Spleen (tissue), 11 donors: ENCODE data around the gene TIGAR. TPM values are rescaled to one million over a fixed set of nuclear protein-coding genes. Genes with fewer than 3 reads are reported as not detected.

Source experiments
- DNase-seq: peaks from one replicate; pipeline ENCODE4 v3.0.0-alpha.2; 2020
- H3K27ac ChIP-seq, 8 donors: fragments of 200-600 bp; sonication (generic) in 7 of 8; 1 replicate in 4 of 8; 2 replicates in 4 of 8; pipeline versions ENCODE4 v1.5.0 to v1.8.0; 2016 to 2021; ENCODE audit warnings: inconsistent platforms in 4 of 8, mild to moderate bottlenecking in 4 of 8, moderate library complexity in 1 of 8
- H3K27me3 ChIP-seq, 7 donors: fragments of 200-600 bp; sonication (generic) in 6 of 7; replicated peaks in 1 of 7; 1 replicate in 4 of 7; 2 replicates in 3 of 7; pipeline versions ENCODE4 v1.5.0 to v1.8.0; 2016 to 2021; ENCODE audit warnings: inconsistent platforms in 3 of 7, mild to moderate bottlenecking in 1 of 7
- H3K36me3 ChIP-seq, 6 donors: fragments of 200-600 bp; sonication (generic) in 5 of 6; 1 replicate in 4 of 6; 2 replicates in 2 of 6; pipeline versions ENCODE4 v1.5.0 to v1.8.0; 2016 to 2021; ENCODE audit warnings: inconsistent platforms in 2 of 6
- H3K4me1 ChIP-seq, 6 donors: fragments of 200-600 bp; sonication (generic) in 5 of 6; 1 replicate in 3 of 6; 2 replicates in 3 of 6; pipeline versions ENCODE4 v1.5.0 to v1.8.0; 2016 to 2021; ENCODE audit warnings: inconsistent platforms in 3 of 6
- H3K4me3 ChIP-seq, 8 donors: fragments of 200-600 bp; sonication (generic) in 7 of 8; 1 replicate in 4 of 8; 2 replicates in 4 of 8; pipeline versions ENCODE4 v1.5.0 to v1.8.0; 2016 to 2021; ENCODE audit warnings: inconsistent platforms in 4 of 8, mild to moderate bottlenecking in 4 of 8, moderate library complexity in 2 of 8
- H3K9me3 ChIP-seq, 8 donors: fragments of 200-600 bp; sonication (generic) in 7 of 8; 1 replicate in 4 of 8; 2 replicates in 4 of 8; pipeline versions ENCODE4 v1.5.0 to v1.8.0; 2016 to 2021; ENCODE audit warnings: inconsistent platforms in 4 of 8
- POLR2A ChIP-seq, 3 donors: fragments of 450-650 bp; IDR thresholded peaks; one replicate each; pipeline ENCODE4 v1.5.1; 2017; ENCODE audit warnings: antibody characterized with exemption in 3 of 3, mild to moderate bottlenecking in 1 of 3
- POLR2AphosphoS5 ChIP-seq, 3 donors: sonication (generic); formaldehyde crosslinking; IDR thresholded peaks; one replicate each; pipeline ENCODE4 v1.5.1; 2017; ENCODE audit warnings: antibody characterized with exemption in 3 of 3
- WGBS, 5 donors: extraction: QIAGEN DNeasy Blood & Tissue Kit in 3 of 5; methylation state at CpG; one replicate each; pipeline versions ENCODE4 v1.1.5 to v1.1.7; 2013 to 2018; 5-methylcytosine and 5-hydroxymethylcytosine counted together
- intact Hi-C: fragments of 100-400 bp; cut with DNase I; formaldehyde crosslinking; loops from one replicate; pipeline ENCODE4 v1.15.0; 2023; ENCODE audit warnings: low total_unique reads
- polyA plus RNA-seq, 3 donors: library from polyadenylated mRNA; stranded (reverse); fragments of 200-250 nt; gene quantifications; one replicate each; pipeline ENCODE4 v1.2.1, GENCODE V29; 2013
- total RNA-seq, 7 donors: library from RNA; depleted of rRNA in 3 of 7; stranded (reverse); fragments of >200 nt in 3 of 7; fragmentation: NEBNext Ultra II Directional in 4 of 7; extraction: Animal tissue kit (Norgen Biotek cat#: 25700) in 4 of 7; gene quantifications; one replicate each; pipeline versions ENCODE4 v1.1.0 to v1.2.1, GENCODE V29; 2016 to 2021
- TF ChIP-seq, protein P1 (sequence below), 11 experiments: fragments of 200-600 bp in 7 of 11; fragments of 450-650 bp in 4 of 11; sonication (generic) in 4 of 11; IDR thresholded peaks in 8 of 11; conservative IDR thresholded peaks in 3 of 11; 1 replicate in 7 of 11; 2 replicates in 4 of 11; pipeline versions ENCODE4 v1.4.0 to v1.8.0; 2016 to 2021; ENCODE audit warnings: antibody characterized with exemption in 11 of 11, inconsistent platforms in 4 of 11, mild to moderate bottlenecking in 1 of 11
- donor health status: healthy with polysubstance abuse.
- donor health status: DM: no; HTN: no; CAD: no; lungs with moderate emphysema.
- donor health status: DM: no; HTN: no; CAD: no.
- donor health status: Bipolar disorder and iron deficiency.
- donor health status: healthy.
- donor health status: DM: no; HTN: no; CAD: no.
- donor health status: DM: yes; HTN: yes; CAD: no.

TIGAR gene
- total and polyA plus RNA-seq, 10 donors = 4.5 to 16.7 (median 11.5) TPM

DNA sequence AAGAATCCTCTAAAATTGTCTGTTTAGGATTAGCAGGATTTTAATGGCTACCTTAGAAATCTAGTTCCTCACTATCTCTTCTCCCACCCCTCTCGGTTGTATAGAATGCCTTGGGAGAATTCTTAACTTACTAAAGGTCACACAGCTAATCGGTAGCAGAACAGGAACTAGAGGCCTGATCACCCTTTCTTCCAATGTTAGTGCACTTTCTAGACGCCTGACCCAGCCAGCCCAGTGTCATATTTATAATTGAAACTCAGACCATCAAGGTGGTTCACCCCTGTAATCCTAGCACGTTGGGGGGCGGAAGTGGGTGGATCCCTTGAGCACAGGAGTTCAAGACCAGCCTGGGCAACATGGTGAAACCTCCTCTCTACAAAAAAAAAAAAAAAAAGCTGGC lies 1.7 kb downstream of the TIGAR start:
- no peaks in the 10 kb centered on the region for H3K9me3 ChIP-seq
- DNase-seq = no peak
- H3K27ac ChIP-seq = peak overlapping the region in 3 of 8 donors; percentile 16 to 93 (median 27)
- WGBS, 5 donors = 57 to 70% (median 67%) methylated on average over 5 of the region's 5 CpGs
- TF ChIP-seq POLR2AphosphoS5 (IDR thresholded peaks at IDR 0.05) (no peak), POLR2A (IDR thresholded peaks at IDR 0.05) (no peak)
- TF ChIP-seq, protein P1, sequence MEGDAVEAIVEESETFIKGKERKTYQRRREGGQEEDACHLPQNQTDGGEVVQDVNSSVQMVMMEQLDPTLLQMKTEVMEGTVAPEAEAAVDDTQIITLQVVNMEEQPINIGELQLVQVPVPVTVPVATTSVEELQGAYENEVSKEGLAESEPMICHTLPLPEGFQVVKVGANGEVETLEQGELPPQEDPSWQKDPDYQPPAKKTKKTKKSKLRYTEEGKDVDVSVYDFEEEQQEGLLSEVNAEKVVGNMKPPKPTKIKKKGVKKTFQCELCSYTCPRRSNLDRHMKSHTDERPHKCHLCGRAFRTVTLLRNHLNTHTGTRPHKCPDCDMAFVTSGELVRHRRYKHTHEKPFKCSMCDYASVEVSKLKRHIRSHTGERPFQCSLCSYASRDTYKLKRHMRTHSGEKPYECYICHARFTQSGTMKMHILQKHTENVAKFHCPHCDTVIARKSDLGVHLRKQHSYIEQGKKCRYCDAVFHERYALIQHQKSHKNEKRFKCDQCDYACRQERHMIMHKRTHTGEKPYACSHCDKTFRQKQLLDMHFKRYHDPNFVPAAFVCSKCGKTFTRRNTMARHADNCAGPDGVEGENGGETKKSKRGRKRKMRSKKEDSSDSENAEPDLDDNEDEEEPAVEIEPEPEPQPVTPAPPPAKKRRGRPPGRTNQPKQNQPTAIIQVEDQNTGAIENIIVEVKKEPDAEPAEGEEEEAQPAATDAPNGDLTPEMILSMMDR (IDR thresholded peaks at IDR 0.05 in 8 of 11, conservative IDR thresholded peaks at IDR 0.05 in 3 of 11) = no peak
- peaks cover 16 to 52% (median 32%) of the 10 kb centered on the region in 6 donors for H3K4me1 ChIP-seq
- intact Hi-C loops = no loop called here
- H3K36me3 ChIP-seq = peaks cover 0 to 20% (median 3%) of the 10 kb centered on the region in 6 donors
- H3K4me3 ChIP-seq = peak overlapping the region in 2 of 8 donors; percentile 78 to 93
- no peaks in the 10 kb centered on the region for H3K27me3 ChIP-seq

DNA sequence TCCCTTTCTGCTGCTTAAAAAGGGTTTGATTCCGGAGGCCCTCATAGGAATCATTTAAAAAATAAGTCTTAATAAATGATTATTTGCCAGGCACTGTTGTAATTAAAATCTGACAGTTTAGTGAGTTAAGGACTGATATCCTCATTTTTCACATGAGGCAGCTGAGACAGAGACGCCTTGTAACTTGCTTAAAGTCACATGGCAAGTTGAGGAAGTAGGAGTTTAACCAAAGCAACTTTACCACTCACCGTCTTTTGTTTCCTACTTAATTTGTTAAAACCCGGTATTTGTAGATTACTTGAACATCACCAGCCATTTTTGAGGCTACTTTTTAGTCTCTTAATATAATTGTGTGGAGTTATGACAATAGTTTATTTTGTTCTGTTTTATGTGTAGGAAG lies 2.4 kb downstream of the TIGAR start:
- Histone ChIP-seq H3K9me3 (no peaks in the 10 kb centered on the region), H3K4me3 (no peak overlapping the region), H3K36me3 (peaks cover 0 to 20% (median 3%) of the 10 kb centered on the region in 6 donors), H3K4me1 (peaks cover 16 to 59% (median 32%) of the 10 kb centered on the region in 6 donors), H3K27ac (peak overlapping the region in 3 of 8 donors; percentile 16 to 93 (median 23)), H3K27me3 (no peaks in the 10 kb centered on the region)
- no peak for DNase-seq
- TF ChIP-seq POLR2AphosphoS5 (IDR thresholded peaks at IDR 0.05) (no peak), POLR2A (IDR thresholded peaks at IDR 0.05) (no peak)
- TF ChIP-seq, protein P1 (IDR thresholded peaks at IDR 0.05 in 8 of 11, conservative IDR thresholded peaks at IDR 0.05 in 3 of 11) = no peak
- intact Hi-C loops = no loop called here
- 47 to 62% (median 53%) methylated on average over 4 of the region's 4 CpGs for WGBS, 5 donors

DNA sequence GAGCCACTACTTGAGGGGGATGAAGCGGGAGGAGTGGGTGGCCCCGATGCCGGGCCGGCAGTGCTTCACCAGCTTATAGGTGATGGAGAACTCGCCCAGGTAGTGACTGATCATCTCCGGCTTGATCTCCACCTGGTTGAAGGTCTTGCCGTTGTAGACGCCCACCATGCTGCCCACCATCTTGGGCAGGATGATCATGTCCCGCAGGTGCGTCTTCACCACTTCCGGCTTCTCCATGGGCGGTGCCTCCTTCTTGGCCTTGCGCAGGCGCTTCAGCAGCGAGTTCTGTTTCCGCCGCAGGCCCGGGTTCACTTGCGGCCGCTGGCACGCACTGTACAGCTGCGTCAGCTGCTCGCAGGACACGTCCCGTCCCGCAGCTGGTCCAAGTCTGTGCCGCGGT lies 3.4 kb downstream of the TIGAR start:
- WGBS, 5 donors = 97 to 99% (median 98%) methylated on average over 27 to 28 of the region's 28 CpGs
- Histone ChIP-seq H3K4me3 (no peak overlapping the region), H3K36me3 (peaks cover 0 to 22% (median 3%) of the 10 kb centered on the region in 6 donors), H3K27ac (no peak overlapping the region), H3K9me3 (no peaks in the 10 kb centered on the region), H3K27me3 (no peaks in the 10 kb centered on the region), H3K4me1 (peaks cover 16 to 59% (median 32%) of the 10 kb centered on the region in 6 donors)
- DNase-seq = peak; percentile 71
- intact Hi-C loops = no loop called here
- TF ChIP-seq POLR2AphosphoS5 (IDR thresholded peaks at IDR 0.05) (no peak), POLR2A (IDR thresholded peaks at IDR 0.05) (no peak)
- TF ChIP-seq, protein P1 (IDR thresholded peaks at IDR 0.05 in 8 of 11, conservative IDR thresholded peaks at IDR 0.05 in 3 of 11) = no peak

DNA sequence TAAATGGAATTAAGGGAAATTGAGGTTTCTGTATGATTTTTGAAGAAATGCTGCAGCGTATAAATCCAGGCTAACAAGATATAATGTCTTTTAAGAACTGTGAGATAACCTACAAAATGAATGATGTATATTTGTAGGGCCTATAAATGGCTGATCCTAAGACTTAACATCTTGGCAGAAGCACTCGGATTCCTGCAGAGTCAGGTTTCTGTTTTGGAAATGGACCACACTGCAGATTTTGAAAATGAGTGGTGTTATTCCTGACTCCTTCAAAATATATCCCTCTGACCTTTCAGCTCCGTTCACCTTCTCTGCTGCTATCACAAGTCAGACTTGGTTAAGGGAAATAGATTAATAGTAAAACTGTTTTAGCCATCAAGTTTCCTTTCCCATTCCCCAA lies 5.0 kb downstream of the TIGAR start:
- Histone ChIP-seq H3K4me3 (no peak overlapping the region), H3K4me1 (peaks cover 13 to 61% (median 27%) of the 10 kb centered on the region in 6 donors), H3K27ac (no peak overlapping the region), H3K27me3 (no peaks in the 10 kb centered on the region), H3K9me3 (no peaks in the 10 kb centered on the region), H3K36me3 (peaks cover 0 to 35% (median 3%) of the 10 kb centered on the region in 6 donors)
- intact Hi-C loops = no loop called here
- WGBS, 5 donors = 83 to 91% (median 88%) methylated on average over 3 of the region's 3 CpGs
- DNase-seq = no peak
- TF ChIP-seq POLR2AphosphoS5 (IDR thresholded peaks at IDR 0.05) (no peak), POLR2A (IDR thresholded peaks at IDR 0.05) (no peak)
- TF ChIP-seq, protein P1 (IDR thresholded peaks at IDR 0.05 in 8 of 11, conservative IDR thresholded peaks at IDR 0.05 in 3 of 11) = no peak
